Heart right ventricle (tissue), 16 donors: ENCODE data around the gene ALKBH5. TPM values are rescaled to one million over a fixed set of nuclear protein-coding genes. Genes with fewer than 3 reads are reported as not detected.

Experiments
- ATAC-seq, 8 donors: fragments of 200-7000 bp; cut with Tn5 transposase; one replicate each; pipeline ENCODE4 v1.9.1; 2020; ENCODE audit warnings: mild to moderate bottlenecking in 8 of 8, moderate library complexity in 8 of 8, moderate number of reproducible peaks in 1 of 8
- DNase-seq, 2 donors: peaks; one replicate each; pipeline ENCODE4 v3.0.0-alpha.2; 2020
- H3K27ac ChIP-seq, 10 donors: fragments of 200-600 bp; sonication (generic) in 2 of 10; one replicate each; pipeline versions ENCODE4 v1.5.0 to v1.8.0; 2020 to 2022; ENCODE audit warnings: mild to moderate bottlenecking in 3 of 10
- H3K27me3 ChIP-seq, 7 donors: fragments of 200-600 bp; one replicate each; pipeline ENCODE4 v1.8.0; 2021 to 2022; ENCODE audit warnings: mild to moderate bottlenecking in 2 of 7
- H3K36me3 ChIP-seq, 9 donors: fragments of 200-600 bp; sonication (generic) in 1 of 9; one replicate each; pipeline versions ENCODE4 v1.5.0 to v1.8.0; 2020 to 2022; ENCODE audit warnings: mild to moderate bottlenecking in 2 of 9
- H3K4me1 ChIP-seq, 9 donors: fragments of 200-600 bp; sonication (generic) in 1 of 9; one replicate each; pipeline versions ENCODE4 v1.5.0 to v1.8.0; 2020 to 2022; ENCODE audit warnings: mild to moderate bottlenecking in 4 of 9
- H3K4me3 ChIP-seq, 10 donors: fragments of 200-600 bp; sonication (generic) in 2 of 10; one replicate each; pipeline versions ENCODE4 v1.5.0 to v1.8.0; 2020 to 2022; ENCODE audit warnings: mild to moderate bottlenecking in 7 of 10, moderate library complexity in 2 of 10
- H3K9me3 ChIP-seq, 11 donors: fragments of 200-600 bp in 10 of 11; sonication (generic) in 2 of 11; one replicate each; pipeline versions ENCODE4 v1.5.0 to v1.8.0; 2013 to 2022; ENCODE audit warnings: mild to moderate bottlenecking in 2 of 11, control low read depth in 1 of 11, moderate library complexity in 1 of 11
- CTCF ChIP-seq, 9 donors: fragments of 200-600 bp; sonication (generic) in 2 of 9; IDR thresholded peaks; one replicate each; pipeline versions ENCODE4 v1.5.0 to v1.8.0; 2021 to 2022; ENCODE audit warnings: antibody characterized with exemption in 9 of 9, mild to moderate bottlenecking in 5 of 9, moderate library complexity in 1 of 9
- WGBS, 2 donors: extraction: QIAGEN DNeasy Blood & Tissue Kit; methylation state at CpG; one replicate each; pipeline ENCODE4 v1.1.7; 2013; ENCODE audit warnings: inconsistent platforms in 1 of 2; 5-methylcytosine and 5-hydroxymethylcytosine counted together
- intact Hi-C, 10 donors: fragments of 100-400 bp; cut with DNase I; formaldehyde crosslinking; loops; one replicate each; pipeline versions ENCODE4 v1.11.1 to v1.14.2; 2022
- polyA plus RNA-seq, 2 donors: library from polyadenylated mRNA; stranded (reverse); fragments of 200-250 nt; gene quantifications; one replicate each; pipeline ENCODE4 v1.2.3, GENCODE V29; 2013
- total RNA-seq, 10 donors: library from RNA; stranded (reverse); fragmentation: NEBNext Ultra II Directional in 3 of 10; extraction: Animal tissue kit (Norgen Biotek cat#: 25700) in 3 of 10; gene quantifications; one replicate each; pipeline versions ENCODE4 v1.2.1 to v1.2.4, GENCODE V29; 2021 to 2023
- donor health status: Arrhythmogenic right ventricular cardiomyopathy.
- donor health status: ischemic (EF 13 %, LVEDD 7.1; RV severe dilation, severe dysfunction).
- donor health status: healthy with polysubstance abuse.
- donor health status: DM: no; HTN: yes; CAD: no.
- donor health status: DM: no; HTN: no; CAD: no.
- donor health status: ischemic (EF 25% LVEDD 6.9; RV normal size, moderate dysfunction).
- donor health status: ischemic (EF 25% LVEDD 5.7; RV mildly dilated, moderate dysfunction).
- donor health status: healthy.
- donor health status: DM: yes; HTN: yes; CAD: no.
- donor health status: Ischemic cardiomyopathy.
- donor health status: ischemic (EF 35%, LVEDD 5.7; RV mildly dilated, moderate dysfunction).
- donor health status: nonischemic (EF 11% LVEDD 7.7; RV severe dilation, severe dysfunction).
- donor health status: DM: yes; HTN: yes; CAD: no.
- donor health status: PGD.
- donor health status: ischemic (EF 29% LVEDD 5.4; RV normal size, mild dysfunction).
- donor health status: nonischemic (EF 23%, LVEDD 6.1; RV moderate dilation, normal function).

Gene ALKBH5
- total and polyA plus RNA-seq, 12 donors, result 72.6 to 208 (median 190) TPM

- TF ChIP-seq CTCF (IDR thresholded peaks at IDR 0.05), result no peak
- Histone ChIP-seq H3K4me1 (peaks cover 21 to 54% (median 47%) of the 10 kb centered on the region in 9 donors), H3K9me3 (no peaks in the 10 kb centered on the region)
These were observed 73.8 kb downstream of the ALKBH5 start for GRCh38 chr17:18257268-18257981.

GRCh38 chr17:18257982-18258355, 74.3 kb downstream of the ALKBH5 start:
- intact Hi-C loops, result loop anchor here in 4 of 10 donors (5.0 kb wide), 2 partner anchors 41 to 54 kb away; partner anchors contain the start of gene TOP3A (in 1 of the 4)
- TF ChIP-seq CTCF (IDR thresholded peaks at IDR 0.05), result peak in 3 of 9 donors; percentile 16 to 19 (median 18)
- DNase-seq, result peak; percentile 72 to 75
- peaks cover 21 to 59% (median 53%) of the 10 kb centered on the region in 9 donors for H3K4me1 ChIP-seq
- no peaks in the 10 kb centered on the region for H3K9me3 ChIP-seq
- peak; percentile 58 to 74 (median 65) for ATAC-seq
- peak overlapping the region; percentile 94 to 100 (median 99) for H3K27ac ChIP-seq
- peak overlapping the region; percentile 89 to 99 (median 96) for H3K4me3 ChIP-seq
- peaks cover 0 to 44% (median 34%) of the 10 kb centered on the region in 9 donors for H3K36me3 ChIP-seq
- H3K27me3 ChIP-seq, result no peaks in the 10 kb centered on the region
- WGBS, 2 donors, result 0 to 1% methylated on average over 16 of the region's 16 CpGs

More at GRCh38 chr17:18257268-18257981, 73.8 kb downstream of the ALKBH5 start:
- Histone ChIP-seq H3K27me3 (no peaks in the 10 kb centered on the region), H3K36me3 (peaks cover 3 to 46% (median 39%) of the 10 kb centered on the region in 9 donors), H3K27ac (peak overlapping the region; percentile 94 to 100 (median 99)), H3K4me3 (peak overlapping the region; percentile 89 to 99 (median 96))
- intact Hi-C loops, result loop anchor here in 4 of 10 donors (5.0 kb wide), 2 partner anchors 40 to 55 kb away; partner anchors contain the start of gene TOP3A (in 1 of the 4)
- peak; percentile 58 to 61 for DNase-seq
- peak; percentile 3 to 38 (median 19) for ATAC-seq
- WGBS, 2 donors, result 18 to 21% methylated on average over 18 of the region's 18 CpGs

- Histone ChIP-seq H3K27me3 (no peaks in the 10 kb centered on the region), H3K36me3 (peaks cover 0 to 44% (median 33%) of the 10 kb centered on the region in 9 donors), H3K4me1 (peaks cover 21 to 65% (median 56%) of the 10 kb centered on the region in 9 donors), H3K9me3 (no peaks in the 10 kb centered on the region), H3K27ac (peak within 1 kb of the TSS; percentile 94 to 100 (median 99)), H3K4me3 (peak within 1 kb of the TSS; percentile 89 to 99 (median 96))
- ATAC-seq (peak; percentile 33 to 70 (median 58)), DNase-seq (peak; percentile 44 to 64)
- 0 to 1% methylated on average over 42 to 71 of the region's 71 CpGs for WGBS, 2 donors
- TF ChIP-seq CTCF (IDR thresholded peaks at IDR 0.05), result peak in 1 of 9 donors; percentile 6
- intact Hi-C loops, result loop anchor here in 4 of 10 donors (5.0 kb wide), 2 partner anchors 41 to 54 kb away; partner anchors contain the start of gene TOP3A (in 1 of the 4)
These were observed 74.9 kb downstream of the ALKBH5 start, which contains the start of gene FLII for GRCh38 chr17:18258356-18259038. FLII (minus strand) TSS chr17:18258738; CDS start chr17:18258690, 48 bp downstream.

Other genes starting within 250 kb of the ALKBH5 start
- 100 to 1,000 TPM; 174 to 331 (median 290) TPM for gene TOM1L2, start 211.4 kb upstream of the ALKBH5 start, total RNA-seq
- 100 to 1,000 TPM in 1 of 2 donors, 10 to 100 TPM in 1; 46.4 to 114 TPM for gene TOM1L2, start 211.4 kb upstream of the ALKBH5 start, polyA plus RNA-seq
- gene DRC3, start 211.0 kb upstream of the ALKBH5 start, total RNA-seq, result 1 to 10 TPM; 1.1 to 2.6 (median 2.0) TPM
- gene DRC3, start 211.0 kb upstream of the ALKBH5 start, polyA plus RNA-seq, result 1 to 10 TPM in 1 of 2 donors, under 1 TPM in 1; 0.55 to 3.0 TPM
- 10 to 100 TPM; 32.6 to 43.5 (median 37.4) TPM for gene ATPAF2, start 144.7 kb upstream of the ALKBH5 start, total RNA-seq
- 10 to 100 TPM; 21.5 to 55.8 TPM for gene ATPAF2, start 144.7 kb upstream of the ALKBH5 start, polyA plus RNA-seq
- gene GID4, start 144.4 kb upstream of the ALKBH5 start, total RNA-seq, result 10 to 100 TPM; 14.6 to 23.7 (median 17.3) TPM
- gene GID4, start 144.4 kb upstream of the ALKBH5 start, polyA plus RNA-seq, result 1 to 10 TPM; 7.0 to 9.5 TPM
- gene DRG2, start 95.9 kb upstream of the ALKBH5 start, total RNA-seq, result 10 to 100 TPM; 18.1 to 23.3 (median 20.9) TPM
- gene DRG2, start 95.9 kb upstream of the ALKBH5 start, polyA plus RNA-seq, result 10 to 100 TPM; 28.4 to 44.3 TPM
- under 1 TPM in 7 of 10 donors, not detected in 3; 0.11 to 0.58 (median 0.26) TPM for gene MYO15A, start 75.1 kb upstream of the ALKBH5 start, total RNA-seq
- gene MYO15A, start 75.1 kb upstream of the ALKBH5 start, polyA plus RNA-seq, result 1 to 10 TPM in 1 of 2 donors, under 1 TPM in 1; 0.35 to 1.2 TPM
- 10 to 100 TPM in 1 of 10 donors, 1 to 10 TPM in 9; 7.2 to 12.4 (median 9.1) TPM for gene LLGL1, start 41.8 kb downstream of the ALKBH5 start, total RNA-seq
- 1 to 10 TPM; 5.8 to 5.9 TPM for gene LLGL1, start 41.8 kb downstream of the ALKBH5 start, polyA plus RNA-seq
- gene FLII, start 74.9 kb downstream of the ALKBH5 start, total RNA-seq, result 100 to 1,000 TPM; 207 to 356 (median 281) TPM
- 100 to 1,000 TPM; 366 to 469 TPM for gene FLII, start 74.9 kb downstream of the ALKBH5 start, polyA plus RNA-seq
- gene MIEF2, start 76.8 kb downstream of the ALKBH5 start, total RNA-seq, result 10 to 100 TPM; 23.9 to 43.4 (median 33.5) TPM
- gene MIEF2, start 76.8 kb downstream of the ALKBH5 start, polyA plus RNA-seq, result 10 to 100 TPM; 18.9 to 20.6 TPM
- gene TOP3A, start 131.2 kb downstream of the ALKBH5 start, total RNA-seq, result 10 to 100 TPM in 9 of 10 donors, 1 to 10 TPM in 1; 8.2 to 15.6 (median 13.2) TPM
- 10 to 100 TPM in 1 of 2 donors, 1 to 10 TPM in 1; 8.5 to 10.8 TPM for gene TOP3A, start 131.2 kb downstream of the ALKBH5 start, polyA plus RNA-seq
- gene SMCR8, start 131.5 kb downstream of the ALKBH5 start, total RNA-seq, result 10 to 100 TPM in 9 of 10 donors, 1 to 10 TPM in 1; 9.5 to 15.7 (median 12.0) TPM
- gene SMCR8, start 131.5 kb downstream of the ALKBH5 start, polyA plus RNA-seq, result 1 to 10 TPM; 2.1 to 2.4 TPM
- 10 to 100 TPM in 1 of 10 donors, 1 to 10 TPM in 9; 2.7 to 11.6 (median 4.9) TPM for gene SHMT1, start 179.7 kb downstream of the ALKBH5 start, total RNA-seq
- gene SHMT1, start 179.7 kb downstream of the ALKBH5 start, polyA plus RNA-seq, result 1 to 10 TPM; 7.3 to 8.4 TPM
- gene EVPLL, start 193.9 kb downstream of the ALKBH5 start, total RNA-seq, result not detected
- gene EVPLL, start 193.9 kb downstream of the ALKBH5 start, polyA plus RNA-seq, result under 1 TPM in 1 of 2 donors, not detected in 1; 0.03 TPM